Activated CD8-positive, alpha-beta T cell treated with anti-CD3 and anti-CD28 coated beads for 36 hours (primary cell): Measurements from ENCODE around the gene FMNL3. TPM values are rescaled to one million over a fixed set of nuclear protein-coding genes. Genes with fewer than 3 reads are reported as not detected.

Experiments used
- ATAC-seq: fragments of 200-7000 bp; cut with Tn5 transposase; one replicate; pipeline ENCODE4 v1.10.0; 2021; ENCODE audit warnings: mild to moderate bottlenecking, moderate library complexity
- CTCF ChIA-PET: fragments of 350-600 bp; sonication (Branson Sonifier 250); formaldehyde crosslinking; loops from one replicate; lab custom pipeline; 2021; ENCODE audit warnings: antibody characterized with exemption; lab: Charles Lee
- POLR2A ChIA-PET: fragments of 350-600 bp; sonication (Branson Sonifier 250); formaldehyde crosslinking; loops from one replicate; lab custom pipeline; 2021; ENCODE audit warnings: antibody characterized with exemption; lab: Charles Lee
- DNase-seq: peaks from one replicate; pipeline ENCODE4 v3.0.0-alpha.2; 2020
- H3K27ac Mint-ChIP-seq: one replicate; pipeline ENCODE4 v1.8.0; 2021; ENCODE audit warnings: mild to moderate bottlenecking, mixed read lengths
- H3K27me3 Mint-ChIP-seq: one replicate; pipeline ENCODE4 v1.8.0; 2021; ENCODE audit warnings: mixed read lengths
- H3K36me3 Mint-ChIP-seq: one replicate; pipeline ENCODE4 v1.8.0; 2021; ENCODE audit warnings: low read depth, mixed read lengths
- H3K4me1 Mint-ChIP-seq: one replicate; pipeline ENCODE4 v1.8.0; 2021; ENCODE audit warnings: low read depth, mixed read lengths
- H3K4me3 Mint-ChIP-seq: one replicate; pipeline ENCODE4 v1.8.0; 2021; ENCODE audit warnings: mild to moderate bottlenecking, moderate library complexity, mixed read lengths
- H3K9me3 Mint-ChIP-seq: one replicate; pipeline ENCODE4 v1.8.0; 2021; ENCODE audit warnings: mixed read lengths
- CTCF ChIP-seq: fragments of 200-600 bp; IDR thresholded peaks from one replicate; pipeline ENCODE4 v1.8.0; 2022; ENCODE audit warnings: antibody characterized with exemption, mild to moderate bottlenecking
- intact Hi-C: fragments of 100-400 bp; cut with micrococcal nuclease; formaldehyde crosslinking; loops from one replicate; pipeline ENCODE4 v1.10.0; 2022
- total RNA-seq, 2 experiments: library from RNA; stranded (reverse); gene quantifications; one replicate each; pipeline ENCODE4 v1.2.3, GENCODE V29; 2021

Gene FMNL3
- total RNA-seq, 2 experiments from 2014 or later = 22.8 to 23.5 TPM

DNA sequence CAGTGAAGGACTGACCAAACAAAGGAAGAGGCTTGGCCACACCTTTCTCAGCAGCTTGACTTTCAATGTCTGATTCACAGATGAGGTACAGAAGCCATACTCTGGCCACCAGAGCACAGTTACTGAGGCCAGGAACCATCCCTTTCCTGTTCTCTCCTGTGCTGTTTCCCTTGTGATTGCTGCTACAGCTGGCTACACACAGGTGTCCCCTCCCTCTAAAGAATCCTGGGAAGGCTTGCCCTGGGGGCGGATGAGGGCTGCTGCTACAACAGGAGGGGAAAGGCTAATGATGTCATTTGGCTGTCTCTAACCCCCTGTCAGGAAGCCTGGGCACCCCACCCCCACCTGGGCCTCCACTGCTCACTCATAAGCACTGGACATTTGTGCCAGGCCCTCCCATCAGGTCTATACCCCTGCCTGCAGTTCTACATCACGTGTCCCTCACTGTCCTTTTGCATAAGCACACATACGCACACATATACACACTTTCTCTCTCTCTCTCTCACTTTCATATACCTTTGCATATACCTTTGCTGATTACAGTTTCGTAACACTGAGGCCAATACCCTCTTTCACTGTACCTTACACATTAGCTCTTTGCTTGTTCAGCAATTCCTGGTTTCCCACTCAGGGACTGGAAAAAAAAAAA is 42.5 kb downstream of the FMNL3 start:
- Mint-ChIP-seq H3K27ac (peak overlapping the region; percentile 75), H3K9me3 (no peaks in the 10 kb centered on the region), H3K27me3 (no peaks in the 10 kb centered on the region), H3K4me3 (no peak overlapping the region), H3K4me1 (peaks cover 91% of the 10 kb centered on the region), H3K36me3 (peaks cover 35% of the 10 kb centered on the region)
- TF ChIP-seq CTCF = no peak
- CTCF ChIA-PET = interaction anchor here (0.6 to 4.9 kb wide), 7 partner anchors 9 to 132 kb away, joined by 4 to 27 read pairs (median 11); no protein-coding TSS in a partner anchor
- ATAC-seq (no peak), DNase-seq (peak; percentile 20)
- intact Hi-C loops = loop anchor here (5.0 kb wide), 1 partner anchor 38 kb away; no protein-coding TSS in a partner anchor
- POLR2A ChIA-PET = interaction anchor here (0.7 to 5.1 kb wide), 8 partner anchors 9 to 85 kb away, joined by 3 to 24 read pairs (median 4); partner anchors contain the start of gene TMBIM6

GRCh38 chr12:49664167-49664566 is 43.0 kb downstream of the FMNL3 start:
- POLR2A ChIA-PET = interaction anchor here (0.6 to 5.1 kb wide), 6 partner anchors 8 to 812 kb away, joined by 3 to 24 read pairs (median 6); partner anchors contain the start of genes DDX23 and TMBIM6

DNA sequence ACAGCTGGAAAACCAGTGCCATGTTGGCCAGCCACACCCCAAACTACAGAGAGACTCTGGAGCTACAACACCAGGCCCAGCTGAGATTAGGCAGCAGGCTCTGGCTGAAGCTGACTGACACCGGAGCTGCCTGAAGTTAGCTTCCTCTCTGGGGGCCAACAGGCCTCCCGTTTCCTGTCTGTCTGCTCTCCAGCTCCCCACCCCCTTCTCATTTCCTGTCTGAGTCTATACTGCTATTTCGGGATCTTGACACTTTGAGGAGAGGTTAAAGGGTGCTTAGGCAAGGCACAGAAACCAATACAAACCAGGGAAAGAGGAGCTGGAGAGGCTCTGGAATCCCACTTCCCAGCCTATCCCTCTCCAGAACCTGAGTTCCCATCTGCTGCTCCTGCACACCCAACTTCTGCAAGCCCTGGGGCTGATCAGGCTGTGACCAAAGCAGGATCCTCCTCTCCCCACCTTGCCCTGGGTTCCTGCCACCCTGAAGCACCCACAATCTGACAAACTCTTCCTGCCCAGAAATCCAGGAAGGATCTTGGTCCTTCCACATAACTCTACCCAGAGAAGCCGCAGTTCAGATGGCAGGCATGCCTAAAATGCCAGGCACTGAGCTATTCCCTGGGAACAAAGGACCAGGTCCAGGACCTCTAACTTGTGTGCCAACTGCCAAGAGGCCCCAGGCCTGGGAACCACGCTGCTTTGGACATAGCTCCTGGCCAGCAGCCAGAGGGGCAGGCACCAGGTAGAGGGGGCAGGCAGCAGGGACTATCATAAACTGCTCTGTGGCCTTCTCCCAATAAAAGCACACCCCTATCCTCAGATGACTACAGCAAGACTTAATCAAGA is 44.0 kb downstream of the FMNL3 start:
- POLR2A ChIA-PET = interaction anchor here (0.6 to 5.1 kb wide), 9 partner anchors 9 to 811 kb away, joined by 3 to 24 read pairs (median 4); partner anchors contain the start of genes DDX23 and TMBIM6
- CTCF ChIA-PET = interaction anchor here (0.8 to 4.9 kb wide), 14 partner anchors 8 to 304 kb away, joined by 3 to 27 read pairs (median 5); partner anchors contain the start of genes FMNL3, PRPF40B and TMBIM6
- Mint-ChIP-seq H3K9me3 (no peaks in the 10 kb centered on the region), H3K4me3 (peak overlapping the region; percentile 67), H3K36me3 (peaks cover 38% of the 10 kb centered on the region), H3K4me1 (peaks cover 79% of the 10 kb centered on the region), H3K27me3 (no peaks in the 10 kb centered on the region), H3K27ac (peak overlapping the region; percentile 97)
- ATAC-seq = peak; percentile 92
- intact Hi-C loops = loop anchor here (5.0 kb wide), 1 partner anchor 39 kb away; no protein-coding TSS in a partner anchor
- DNase-seq = peak; percentile 88
- TF ChIP-seq CTCF = no peak

More at GRCh38 chr12:49664167-49664566, 43.0 kb downstream of the FMNL3 start:
- H3K27me3 Mint-ChIP-seq = no peaks in the 10 kb centered on the region
- no peak overlapping the region for H3K4me3 Mint-ChIP-seq
- H3K4me1 Mint-ChIP-seq = peaks cover 87% of the 10 kb centered on the region
- H3K36me3 Mint-ChIP-seq = peaks cover 35% of the 10 kb centered on the region
- no peaks in the 10 kb centered on the region for H3K9me3 Mint-ChIP-seq
- intact Hi-C loops = loop anchor here (5.0 kb wide), 1 partner anchor 38 kb away; no protein-coding TSS in a partner anchor
- DNase-seq (no peak), ATAC-seq (no peak)
- no peak for TF ChIP-seq CTCF
- peak overlapping the region; percentile 75 for H3K27ac Mint-ChIP-seq
- CTCF ChIA-PET = interaction anchor here (0.8 to 4.9 kb wide), 9 partner anchors 9 to 44 kb away, joined by 3 to 27 read pairs (median 5); partner anchors contain the start of genes FMNL3 and PRPF40B

- ATAC-seq (no peak), DNase-seq (no peak)
- Mint-ChIP-seq H3K27ac (peak overlapping the region; percentile 97), H3K9me3 (no peaks in the 10 kb centered on the region), H3K36me3 (peaks cover 47% of the 10 kb centered on the region), H3K4me3 (no peak overlapping the region), H3K27me3 (no peaks in the 10 kb centered on the region), H3K4me1 (peaks cover 67% of the 10 kb centered on the region)
- ChIA-PET CTCF (interaction anchor here (1.3 to 4.9 kb wide), 8 partner anchors 9 to 80 kb away, joined by 4 to 27 read pairs (median 12); partner anchors contain the start of gene TMBIM6), POLR2A (interaction anchor here (0.9 to 5.1 kb wide), 5 partner anchors 11 to 44 kb away, joined by 3 to 24 read pairs (median 6); no protein-coding TSS in a partner anchor)
- intact Hi-C loops = loop anchor here (5.0 kb wide), 1 partner anchor 41 kb away; no protein-coding TSS in a partner anchor
- no peak for TF ChIP-seq CTCF
These were observed 45.5 kb downstream of the FMNL3 start for GRCh38 chr12:49661746-49662145.
